Uterus (tissue), 4 donors: ENCODE results near the gene PARD3. TPM values are rescaled to one million over a fixed set of nuclear protein-coding genes. Genes with fewer than 3 reads are reported as not detected.

ENCODE experiments used
- DNase-seq, 2 donors: peaks; one replicate each; pipeline ENCODE4 v3.0.0-alpha.2; 2019 to 2020
- H3K27ac ChIP-seq, 2 donors: fragments of 200-600 bp; sonication (generic); 1 replicate in 1 of 2; 2 replicates in 1 of 2; pipeline ENCODE4 v1.5.1; 2016 to 2018
- H3K27me3 ChIP-seq, 2 donors: fragments of 200-600 bp; sonication (generic); one replicate each; pipeline ENCODE4 v1.5.1; 2018 to 2019; ENCODE audit warnings: control low read depth in 1 of 2
- H3K36me3 ChIP-seq, 2 donors: fragments of 200-600 bp; sonication (generic); one replicate each; pipeline ENCODE4 v1.5.1; 2019; ENCODE audit warnings: control low read depth in 1 of 2
- H3K4me1 ChIP-seq, 2 donors: fragments of 200-600 bp; sonication (generic); one replicate each; pipeline ENCODE4 v1.5.1; 2018 to 2019; ENCODE audit warnings: control low read depth in 1 of 2
- H3K4me3 ChIP-seq, 2 donors: fragments of 200-600 bp; sonication (generic); 1 replicate in 1 of 2; 2 replicates in 1 of 2; pipeline ENCODE4 v1.5.1; 2018 to 2019; ENCODE audit warnings: mild to moderate bottlenecking in 1 of 2
- H3K9me3 ChIP-seq, 2 donors: fragments of 200-600 bp; sonication (generic); one replicate each; pipeline ENCODE4 v1.5.1; 2019; ENCODE audit warnings: control low read depth in 1 of 2
- CTCF ChIP-seq, 4 experiments: fragments of 200-600 bp in 2 of 4; fragments of 450-650 bp in 2 of 4; sonication (generic) in 2 of 4; IDR thresholded peaks; one replicate each; pipeline ENCODE4 v1.5.1; 2016 to 2019; ENCODE audit warnings: antibody characterized with exemption in 4 of 4, mild to moderate bottlenecking in 2 of 4, moderate library complexity in 1 of 4
- POLR2A ChIP-seq, 2 donors: fragments of 450-650 bp; IDR thresholded peaks; one replicate each; pipeline ENCODE4 v1.6.1; 2016; ENCODE audit warnings: antibody characterized with exemption in 2 of 2, mild to moderate bottlenecking in 1 of 2, moderate library complexity in 1 of 2
- intact Hi-C: fragments of 100-400 bp; cut with DNase I; formaldehyde crosslinking; loops from one replicate; pipeline ENCODE4 v1.15.1; 2023; ENCODE audit warnings: low total_unique reads
- total RNA-seq, 4 donors: library from RNA; depleted of rRNA in 3 of 4; stranded (reverse); fragments of >200 nt in 3 of 4; gene quantifications; one replicate each; pipeline versions ENCODE4 v1.1.0 to v1.2.4, GENCODE V29; 2014 to 2023
- donor health status: DM: yes; HTN: yes; CAD: no.

The PARD3 gene
- total RNA-seq, 4 donors from 2014 or later = 42.1 to 96.1 (median 51.5) TPM

- no peak for DNase-seq
- H3K9me3 ChIP-seq = no peaks in the 10 kb centered on the region
- no peak overlapping the region for H3K27ac ChIP-seq
- H3K27me3 ChIP-seq = no peaks in the 10 kb centered on the region
- no peak for TF ChIP-seq POLR2A (IDR thresholded peaks at IDR 0.05)
- no peak for TF ChIP-seq CTCF (IDR thresholded peaks at IDR 0.05)
- H3K4me3 ChIP-seq = no peak overlapping the region
- peaks cover 0 to 5% of the 10 kb centered on the region in 2 donors for H3K4me1 ChIP-seq
- H3K36me3 ChIP-seq = no peaks in the 10 kb centered on the region
- intact Hi-C loops = no loop called here
Observed at GRCh38 chr10:34494012-34494411, 321.1 kb downstream of the PARD3 start.

GRCh38 chr10:34492081-34492480 is 323.0 kb downstream of the PARD3 start:
- H3K4me1 ChIP-seq = peaks cover 0 to 5% of the 10 kb centered on the region in 2 donors
- H3K27ac ChIP-seq = no peak overlapping the region
- H3K9me3 ChIP-seq = no peaks in the 10 kb centered on the region
- intact Hi-C loops = no loop called here
- no peaks in the 10 kb centered on the region for H3K27me3 ChIP-seq
- no peak overlapping the region for H3K4me3 ChIP-seq
- TF ChIP-seq POLR2A (IDR thresholded peaks at IDR 0.05) (no peak), CTCF (IDR thresholded peaks at IDR 0.05) (no peak)
- no peak for DNase-seq
- no peaks in the 10 kb centered on the region for H3K36me3 ChIP-seq

- Histone ChIP-seq H3K36me3 (no peaks in the 10 kb centered on the region), H3K27me3 (no peaks in the 10 kb centered on the region), H3K4me1 (peaks cover 0 to 5% of the 10 kb centered on the region in 2 donors), H3K9me3 (no peaks in the 10 kb centered on the region), H3K4me3 (no peak overlapping the region), H3K27ac (no peak overlapping the region)
- intact Hi-C loops = no loop called here
- no peak for DNase-seq
- TF ChIP-seq CTCF (IDR thresholded peaks at IDR 0.05) (no peak), POLR2A (IDR thresholded peaks at IDR 0.05) (no peak)
Observed at GRCh38 chr10:34491678-34492077, 323.4 kb downstream of the PARD3 start.

GRCh38 chr10:34489973-34490745 is 324.9 kb downstream of the PARD3 start:
- intact Hi-C loops = no loop called here
- Histone ChIP-seq H3K36me3 (no peaks in the 10 kb centered on the region), H3K9me3 (no peaks in the 10 kb centered on the region), H3K27me3 (no peaks in the 10 kb centered on the region), H3K27ac (no peak overlapping the region), H3K4me1 (peaks cover 0 to 5% of the 10 kb centered on the region in 2 donors), H3K4me3 (no peak overlapping the region)
- no peak for DNase-seq
- TF ChIP-seq POLR2A (IDR thresholded peaks at IDR 0.05) (no peak), CTCF (IDR thresholded peaks at IDR 0.05) (no peak)

- H3K27me3 ChIP-seq = no peaks in the 10 kb centered on the region
- no peaks in the 10 kb centered on the region for H3K36me3 ChIP-seq
- peaks cover 0 to 5% of the 10 kb centered on the region in 2 donors for H3K4me1 ChIP-seq
- no peaks in the 10 kb centered on the region for H3K9me3 ChIP-seq
- no peak for TF ChIP-seq POLR2A (IDR thresholded peaks at IDR 0.05)
- H3K4me3 ChIP-seq = no peak overlapping the region
- DNase-seq = no peak
- intact Hi-C loops = no loop called here
- H3K27ac ChIP-seq = no peak overlapping the region
Observed at GRCh38 chr10:34489411-34489810, 325.7 kb downstream of the PARD3 start.
